22Rv1 (cell line): ENCODE data around the gene CHRM3.

Source experiments
- H3K27ac ChIP-seq: fragments of 450-650 bp; 2 replicates; pipeline ENCODE4 v1.5.1; 2017
- ZFX ChIP-seq: fragments of 450-650 bp; IDR thresholded peaks from 2 replicates; pipeline ENCODE4 v1.6.1; 2017; ENCODE audit warnings: antibody characterized with exemption, borderline replicate concordance
- TF ChIP-seq, protein P1 (sequence below): fragments of 450-650 bp; IDR thresholded peaks from 2 replicates; pipeline ENCODE4 v1.5.1; 2017; ENCODE audit warnings: mild to moderate bottlenecking

Gene CHRM3

DNA sequence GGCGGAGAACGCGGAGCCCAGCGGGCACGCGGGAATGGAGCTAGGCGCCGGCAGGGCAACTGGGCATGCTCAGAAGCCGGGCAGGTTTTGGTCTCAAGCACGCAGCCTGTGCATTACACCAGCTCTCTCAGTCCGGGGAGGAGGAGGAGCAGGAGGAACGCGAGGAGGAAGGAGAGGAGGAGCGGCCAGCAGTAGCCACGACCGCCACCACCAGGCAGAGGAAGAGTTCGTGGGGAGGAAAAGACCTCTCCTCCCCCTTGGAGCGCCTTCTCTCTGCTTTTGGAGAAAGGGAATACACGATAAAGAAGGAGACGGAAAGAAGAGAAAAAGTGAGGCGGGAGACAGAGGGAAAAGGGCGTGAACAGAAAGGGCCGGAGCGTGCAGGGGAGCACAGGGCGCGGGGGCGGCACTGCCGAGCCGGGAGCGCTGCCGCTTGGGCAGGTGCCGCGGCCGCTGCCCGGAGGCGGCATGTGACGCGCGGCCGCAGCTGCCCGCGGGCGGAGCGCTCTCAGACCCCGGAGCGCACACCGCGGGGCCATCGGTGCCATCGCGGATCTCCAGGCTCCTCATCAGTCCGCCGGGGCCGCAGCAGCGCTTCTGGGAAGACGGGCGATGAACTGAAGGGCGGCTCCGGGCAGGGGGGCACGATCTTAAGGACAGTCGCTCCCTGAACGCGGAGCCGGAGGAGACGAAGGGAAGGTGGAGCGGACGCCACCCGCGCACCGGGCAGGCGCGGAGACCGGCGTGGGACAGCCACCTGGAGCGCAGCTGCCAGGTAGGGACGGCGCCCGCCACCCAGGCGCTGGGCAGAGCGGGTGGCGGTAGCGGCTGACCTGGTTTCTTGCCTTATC is at the start of gene CHRM3:
Gene CHRM3, plus strand, starts transcription at position 116 of the 851 bp plus-strand sequence. CDS start 520,884 bp downstream, outside the sequence.
- peak within 1 kb of the TSS; percentile 85 for H3K27ac ChIP-seq
- no peak for TF ChIP-seq ZFX
- TF ChIP-seq, protein P1, sequence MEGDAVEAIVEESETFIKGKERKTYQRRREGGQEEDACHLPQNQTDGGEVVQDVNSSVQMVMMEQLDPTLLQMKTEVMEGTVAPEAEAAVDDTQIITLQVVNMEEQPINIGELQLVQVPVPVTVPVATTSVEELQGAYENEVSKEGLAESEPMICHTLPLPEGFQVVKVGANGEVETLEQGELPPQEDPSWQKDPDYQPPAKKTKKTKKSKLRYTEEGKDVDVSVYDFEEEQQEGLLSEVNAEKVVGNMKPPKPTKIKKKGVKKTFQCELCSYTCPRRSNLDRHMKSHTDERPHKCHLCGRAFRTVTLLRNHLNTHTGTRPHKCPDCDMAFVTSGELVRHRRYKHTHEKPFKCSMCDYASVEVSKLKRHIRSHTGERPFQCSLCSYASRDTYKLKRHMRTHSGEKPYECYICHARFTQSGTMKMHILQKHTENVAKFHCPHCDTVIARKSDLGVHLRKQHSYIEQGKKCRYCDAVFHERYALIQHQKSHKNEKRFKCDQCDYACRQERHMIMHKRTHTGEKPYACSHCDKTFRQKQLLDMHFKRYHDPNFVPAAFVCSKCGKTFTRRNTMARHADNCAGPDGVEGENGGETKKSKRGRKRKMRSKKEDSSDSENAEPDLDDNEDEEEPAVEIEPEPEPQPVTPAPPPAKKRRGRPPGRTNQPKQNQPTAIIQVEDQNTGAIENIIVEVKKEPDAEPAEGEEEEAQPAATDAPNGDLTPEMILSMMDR = peak; percentile 73

DNA sequence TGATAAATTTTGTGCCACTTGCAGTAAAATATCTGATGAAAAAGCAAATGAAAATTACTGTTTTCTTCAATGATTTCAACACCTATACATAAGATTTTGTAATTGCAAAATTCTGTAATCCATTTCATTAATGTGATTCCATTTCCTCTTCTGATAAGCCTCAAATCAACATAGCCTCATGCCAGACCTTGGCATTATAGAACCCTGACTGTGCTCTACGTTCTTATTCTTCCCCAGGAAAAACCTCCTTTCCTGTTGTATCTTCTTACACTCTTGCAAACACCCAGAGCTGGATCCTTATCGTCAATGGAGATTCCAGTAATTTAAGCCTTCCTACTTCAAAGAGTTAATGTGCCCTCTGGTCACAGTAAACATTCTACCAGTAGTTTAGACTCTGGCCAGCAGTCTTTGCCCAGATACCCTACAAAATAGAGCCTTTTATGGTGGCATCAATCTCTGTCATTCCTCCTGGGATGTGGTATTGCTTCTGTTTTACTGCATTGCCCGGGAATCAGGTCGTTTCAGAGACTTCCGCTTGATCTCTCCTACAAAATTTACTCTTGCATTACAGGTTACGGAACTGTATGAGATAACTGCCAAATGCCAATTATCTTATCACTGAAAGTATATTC is 48.5 kb upstream of the CHRM3 start:
- no peak overlapping the region for H3K27ac ChIP-seq
- TF ChIP-seq, protein P1 = no peak
- no peak for TF ChIP-seq ZFX

DNA sequence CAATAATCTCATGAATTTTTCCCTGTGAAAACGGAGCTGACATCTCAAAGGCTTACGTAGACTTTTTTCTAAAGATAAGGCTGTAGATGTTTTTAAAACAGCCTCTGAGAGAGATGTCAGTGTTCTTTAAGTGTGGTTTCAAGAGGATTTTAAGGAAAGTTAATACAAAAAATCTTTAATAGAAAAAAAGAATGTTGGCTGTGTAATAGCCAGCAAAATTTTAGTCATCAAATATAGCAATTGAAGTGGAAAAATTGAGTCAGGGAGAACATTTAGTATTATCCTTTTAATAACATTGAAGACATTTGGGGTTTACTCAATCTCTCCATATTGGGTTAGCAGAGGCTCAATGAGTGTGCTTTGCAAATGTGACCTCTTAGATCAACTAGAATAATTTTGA is 38.6 kb upstream of the CHRM3 start:
- TF ChIP-seq, protein P1 = no peak
- no peak for TF ChIP-seq ZFX
- no peak overlapping the region for H3K27ac ChIP-seq

DNA sequence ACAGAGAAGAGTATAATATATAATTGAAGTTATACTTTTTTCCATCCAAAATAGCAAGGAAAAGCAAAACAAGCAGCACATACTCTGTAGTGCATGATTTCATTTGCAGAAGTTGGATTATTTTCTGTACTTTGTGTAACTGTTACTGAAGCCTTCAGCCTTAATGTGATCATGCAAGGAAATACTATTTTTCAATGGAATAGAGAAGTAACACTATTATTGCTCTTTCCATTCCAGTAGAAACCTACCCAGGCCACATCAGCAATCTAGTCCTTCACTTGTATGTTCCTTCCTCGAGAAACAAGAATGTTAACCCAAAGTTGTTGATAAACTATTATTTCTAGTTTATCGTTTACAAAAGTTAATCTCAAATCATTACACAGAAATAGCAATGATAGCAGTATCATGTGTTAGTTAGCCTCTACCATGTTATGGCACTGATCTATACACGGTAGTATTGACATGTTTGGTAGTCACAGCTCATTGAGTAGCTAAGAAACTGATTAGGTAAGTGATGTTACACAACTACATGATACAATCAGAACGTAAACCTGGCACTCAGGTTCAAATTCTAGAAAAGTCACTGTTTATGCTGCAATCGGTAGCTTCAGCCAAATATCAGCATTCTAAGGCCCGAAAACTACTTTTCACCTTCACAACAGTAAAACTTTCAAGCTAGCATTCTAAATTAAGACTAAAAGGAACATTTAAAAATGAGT is 37.6 kb upstream of the CHRM3 start:
- TF ChIP-seq ZFX = no peak
- no peak overlapping the region for H3K27ac ChIP-seq

DNA sequence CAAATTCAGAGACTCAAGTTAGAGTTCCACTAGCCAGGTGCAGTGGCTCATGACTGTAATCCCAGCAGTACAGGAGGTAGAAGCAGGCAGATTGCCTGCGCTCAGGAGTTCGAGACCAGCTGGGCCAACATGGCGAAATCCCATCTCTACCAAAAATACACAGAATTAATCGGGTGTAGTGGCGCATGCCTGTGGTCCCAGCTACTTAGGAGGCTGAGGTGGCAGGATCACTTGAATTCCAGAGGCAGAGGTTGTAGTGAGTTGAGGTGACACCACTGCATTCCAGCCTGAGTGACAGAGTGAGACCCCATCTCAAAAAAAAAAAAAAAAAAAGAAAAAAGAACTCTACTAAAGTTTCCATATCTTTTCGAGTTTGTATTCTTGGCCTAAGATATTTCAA is 36.7 kb upstream of the CHRM3 start:
- no peak for TF ChIP-seq ZFX
- TF ChIP-seq, protein P1 = no peak
- H3K27ac ChIP-seq = no peak overlapping the region

DNA sequence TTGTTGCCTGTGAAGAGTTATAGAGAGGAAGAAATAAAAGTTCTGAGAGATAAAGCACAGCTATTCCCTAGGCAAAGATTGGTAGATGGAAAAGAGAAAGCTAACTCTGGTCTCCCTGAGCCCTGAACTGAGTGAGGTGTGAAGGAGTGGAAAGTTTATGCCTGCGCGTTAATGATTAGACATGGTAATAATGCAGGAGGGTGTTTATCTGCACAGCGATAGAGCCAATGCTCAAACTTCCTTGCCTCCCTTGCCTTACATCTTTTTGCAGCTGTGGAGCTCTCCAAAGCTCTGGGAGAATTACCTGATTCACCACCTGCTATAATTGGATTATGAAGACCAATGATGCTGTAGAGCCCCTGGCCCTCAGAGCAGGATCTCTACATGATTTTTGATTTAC is 32.8 kb upstream of the CHRM3 start:
- TF ChIP-seq, protein P1 = no peak
- TF ChIP-seq ZFX = no peak
- H3K27ac ChIP-seq = no peak overlapping the region

DNA sequence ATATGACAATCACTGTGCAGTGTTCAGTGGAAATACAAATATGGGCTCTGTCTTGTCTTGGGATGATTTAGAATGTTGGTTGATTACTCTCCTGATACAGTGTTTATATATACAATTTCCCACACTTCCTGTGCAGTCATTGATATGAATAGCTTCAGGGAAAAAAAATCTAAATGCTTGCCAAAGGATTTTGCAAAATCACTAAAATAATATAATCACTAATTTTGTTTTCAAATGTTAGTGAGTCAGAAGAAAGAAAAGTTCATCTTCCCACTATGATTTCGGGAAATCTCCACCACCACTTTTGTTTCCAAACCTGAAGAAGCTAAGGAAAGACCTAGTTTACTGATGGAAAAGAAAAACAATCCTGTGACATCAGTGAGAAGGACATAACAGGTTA is 32.1 kb upstream of the CHRM3 start:
- TF ChIP-seq ZFX = no peak
- TF ChIP-seq, protein P1 = no peak
- H3K27ac ChIP-seq = no peak overlapping the region
